HG03103 (cell line): Measurements from ENCODE around the gene BAHCC1.

Experiments
- ATAC-seq: cut with Tn5 transposase; IDR thresholded peaks from one replicate; pipeline ENCODE4 v1.9.1; 2021; ENCODE audit warnings: low read depth; ENCODE audit not compliant: unreplicated experiment

BAHCC1 gene

GRCh38 chr17:81437191-81437651 lies 42.0 kb downstream of the BAHCC1 start:
- ATAC-seq, result no peak

DNA sequence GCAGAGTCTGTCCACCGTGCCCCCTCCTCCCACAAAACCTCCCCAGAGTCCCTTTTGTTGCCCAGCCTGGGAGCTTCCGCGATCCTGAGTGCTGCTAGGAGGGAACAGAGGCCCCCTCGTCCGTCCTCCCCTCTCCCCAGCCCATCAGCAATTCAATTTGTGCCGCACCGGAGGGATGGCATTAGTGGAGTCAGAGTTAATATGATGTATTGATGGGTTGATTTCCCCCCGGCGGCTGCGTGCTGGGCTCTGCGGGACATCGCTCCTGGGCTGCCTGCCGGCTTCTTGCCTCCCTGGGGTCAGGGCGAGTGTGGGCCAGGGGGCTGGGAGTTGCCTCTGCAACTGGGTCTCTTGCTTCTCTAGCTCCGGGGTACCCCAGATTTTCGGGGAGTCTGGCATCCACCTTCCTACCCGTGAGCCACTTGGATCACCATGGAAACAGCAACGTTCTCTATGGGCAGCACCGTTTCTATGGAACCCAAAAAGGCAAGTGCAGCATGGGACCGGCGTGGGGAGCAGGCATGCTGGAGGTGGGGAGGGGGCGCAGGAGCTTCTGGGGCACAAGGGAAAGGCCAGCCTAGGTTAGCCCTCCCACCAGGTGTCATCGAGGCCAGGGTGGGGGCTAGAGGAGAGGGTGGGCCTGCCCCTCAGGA lies 42.9 kb downstream of the BAHCC1 start:
- no peak for ATAC-seq

- ATAC-seq, result no peak
These were observed 43.4 kb downstream of the BAHCC1 start for GRCh38 chr17:81438688-81439087.

- no peak for ATAC-seq
These were observed 44.8 kb downstream of the BAHCC1 start for GRCh38 chr17:81440051-81440471.

DNA sequence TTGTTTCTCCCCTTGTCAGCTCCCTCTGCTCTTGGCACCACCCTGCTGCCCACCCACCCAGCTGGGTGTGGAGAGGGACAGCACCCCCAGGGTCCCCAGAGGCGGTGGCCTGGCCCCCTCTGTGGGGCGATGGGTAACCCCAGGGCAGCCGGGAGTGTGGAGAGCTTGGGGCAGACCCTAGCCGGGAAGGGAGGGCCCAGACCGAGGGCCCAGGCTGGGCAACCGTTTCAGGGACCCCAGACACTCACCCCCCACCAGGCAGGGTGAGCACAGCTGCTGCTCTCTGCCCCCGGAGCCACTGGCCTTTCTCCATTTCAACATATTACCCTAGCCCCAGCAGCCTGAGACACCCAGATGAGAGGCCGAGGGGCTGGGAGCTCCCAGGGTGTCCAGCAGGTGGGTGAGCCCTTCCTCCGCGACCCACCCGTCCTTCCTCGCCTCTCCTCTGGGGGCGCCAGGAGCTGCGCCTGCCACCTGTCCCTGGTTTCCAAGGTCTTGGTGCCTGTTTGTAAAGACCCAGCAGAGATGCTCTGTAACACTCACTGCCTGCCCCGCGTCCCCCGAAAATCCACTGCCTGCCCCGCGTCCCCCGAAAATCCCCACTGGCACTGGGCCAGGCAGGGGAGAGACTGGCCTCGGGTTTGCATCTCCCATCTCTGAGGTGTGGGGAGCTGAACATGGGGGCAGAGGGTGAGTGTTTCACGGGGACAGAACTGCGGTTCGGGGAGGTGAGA lies 45.4 kb downstream of the BAHCC1 start:
- no peak for ATAC-seq

GRCh38 chr17:81442791-81443190 lies 47.5 kb downstream of the BAHCC1 start:
- ATAC-seq, result no peak

GRCh38 chr17:81443269-81443668 lies 48.0 kb downstream of the BAHCC1 start:
- ATAC-seq, result no peak

DNA sequence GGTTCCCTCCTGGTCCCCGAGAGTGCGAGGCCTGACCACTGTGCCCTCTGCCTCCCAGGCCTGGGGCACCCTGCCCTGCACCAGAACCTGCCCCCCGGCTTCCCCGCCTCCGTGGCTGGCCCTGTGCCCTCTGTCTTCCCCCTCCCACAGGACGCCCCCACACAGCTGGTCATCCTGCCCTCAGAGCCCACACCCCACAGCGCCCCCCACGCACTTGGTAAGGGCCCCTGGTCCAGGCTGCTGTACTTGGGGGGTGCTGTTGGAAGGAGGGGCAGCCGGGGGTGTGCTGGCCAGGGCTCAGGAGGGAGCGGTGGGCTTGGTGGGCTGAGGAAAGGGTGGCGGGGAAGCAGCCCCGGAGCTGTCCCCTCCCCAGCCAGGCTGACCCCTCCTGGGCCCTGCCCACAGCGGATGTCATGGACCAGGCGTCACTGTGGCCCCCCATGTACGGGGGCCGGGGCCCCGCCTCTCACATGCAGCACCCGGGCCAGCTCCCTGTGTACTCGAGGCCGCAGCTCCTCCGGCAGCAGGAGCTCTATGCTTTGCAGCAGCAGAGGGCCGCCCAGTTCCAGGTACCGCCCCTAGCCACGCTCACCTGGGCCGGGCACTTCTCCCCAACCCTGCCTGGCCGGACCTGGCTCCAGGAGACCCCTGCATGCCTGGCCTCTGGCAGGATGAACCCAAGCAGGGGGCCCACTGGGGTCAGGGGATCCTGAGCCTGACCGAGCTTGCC lies 49.5 kb downstream of the BAHCC1 start:
- ATAC-seq, result no peak

GRCh38 chr17:81445642-81446503 lies 50.6 kb downstream of the BAHCC1 start:
- ATAC-seq, result no peak

- ATAC-seq, result no peak
These were observed 52.2 kb downstream of the BAHCC1 start for GRCh38 chr17:81447331-81447933.

- no peak for ATAC-seq
These were observed 53.2 kb downstream of the BAHCC1 start for GRCh38 chr17:81448442-81448841.

GRCh38 chr17:81448950-81449349 lies 53.7 kb downstream of the BAHCC1 start:
- ATAC-seq, result no peak

- ATAC-seq, result no peak
These were observed 54.1 kb downstream of the BAHCC1 start for GRCh38 chr17:81449351-81449750.

GRCh38 chr17:81451823-81452222 lies 56.6 kb downstream of the BAHCC1 start:
- ATAC-seq, result no peak

DNA sequence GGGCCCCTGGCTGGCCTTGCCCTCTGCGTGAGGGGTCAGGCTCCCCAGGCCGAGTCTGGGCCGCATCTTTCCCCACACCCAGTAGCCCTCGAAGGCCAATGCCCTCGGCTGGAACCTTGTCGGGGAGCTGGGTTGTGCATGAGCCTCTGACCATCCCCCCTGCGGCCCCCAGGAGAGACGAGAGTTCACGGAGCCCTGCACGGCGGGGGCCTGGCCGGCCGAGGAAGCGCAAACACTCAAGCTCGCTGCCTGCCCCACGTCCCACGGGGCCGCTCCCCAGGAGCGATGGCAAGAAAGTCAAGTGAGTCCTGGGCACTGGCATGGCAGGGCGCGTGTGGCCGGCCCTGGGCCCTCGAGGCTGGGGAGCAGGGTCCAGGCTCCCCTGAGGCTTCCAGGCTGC lies 57.3 kb downstream of the BAHCC1 start:
- ATAC-seq, result no peak

DNA sequence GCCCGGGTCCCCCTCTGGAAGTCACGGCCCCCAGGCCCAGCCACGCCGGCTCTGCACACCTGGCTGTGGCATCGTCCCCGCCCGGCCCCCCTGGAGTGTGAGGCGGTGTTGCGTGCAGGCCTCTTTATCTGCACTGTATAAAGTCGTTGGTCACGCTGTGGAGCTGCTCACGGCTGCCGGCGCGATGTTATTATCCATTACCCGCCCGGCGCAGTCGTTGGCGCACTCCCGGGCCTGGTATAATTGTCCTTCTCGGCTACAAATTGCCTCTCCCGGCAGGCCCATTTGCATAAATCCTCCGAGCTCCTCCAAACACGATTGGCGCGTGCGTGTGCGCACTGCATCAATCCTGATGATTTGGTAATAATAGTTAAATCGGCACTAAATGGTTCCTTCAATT lies 57.8 kb downstream of the BAHCC1 start:
- no peak for ATAC-seq

DNA sequence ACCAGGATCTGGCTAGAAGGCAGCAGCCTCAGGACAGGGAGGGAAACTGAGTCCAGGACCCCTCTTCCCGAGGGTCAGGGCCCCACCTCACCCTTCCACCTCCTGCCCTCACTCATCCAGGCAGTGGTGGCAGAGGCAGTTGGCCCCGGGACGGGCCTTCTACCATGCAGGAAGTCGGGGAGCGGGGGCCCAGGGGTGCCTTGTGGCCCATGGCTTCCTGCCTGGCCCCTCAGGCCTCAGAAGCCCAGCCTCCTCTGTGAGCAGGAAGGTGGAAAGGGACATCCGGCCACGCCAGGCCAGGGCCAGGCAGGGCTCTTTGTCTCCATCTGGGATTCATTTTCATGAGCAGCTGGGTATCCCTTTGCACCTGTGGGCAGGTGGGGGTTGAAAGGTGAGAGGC lies 58.5 kb downstream of the BAHCC1 start:
- ATAC-seq, result no peak

GRCh38 chr17:81454473-81454872 lies 59.2 kb downstream of the BAHCC1 start:
- ATAC-seq, result no peak

- ATAC-seq, result no peak
These were observed 60.1 kb downstream of the BAHCC1 start for GRCh38 chr17:81455387-81455786.

- no peak for ATAC-seq
These were observed 60.8 kb downstream of the BAHCC1 start for GRCh38 chr17:81456091-81456490.
